GM18499 (cell line): ENCODE results near the gene PRSS33.

Experiments
- ATAC-seq: cut with Tn5 transposase; IDR thresholded peaks from one replicate; pipeline ENCODE4 v1.9.1; 2021; ENCODE audit warnings: moderate number of reproducible peaks; ENCODE audit not compliant: insufficient read depth, unreplicated experiment

Gene PRSS33, protein sequence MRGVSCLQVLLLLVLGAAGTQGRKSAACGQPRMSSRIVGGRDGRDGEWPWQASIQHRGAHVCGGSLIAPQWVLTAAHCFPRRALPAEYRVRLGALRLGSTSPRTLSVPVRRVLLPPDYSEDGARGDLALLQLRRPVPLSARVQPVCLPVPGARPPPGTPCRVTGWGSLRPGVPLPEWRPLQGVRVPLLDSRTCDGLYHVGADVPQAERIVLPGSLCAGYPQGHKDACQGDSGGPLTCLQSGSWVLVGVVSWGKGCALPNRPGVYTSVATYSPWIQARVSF

DNA sequence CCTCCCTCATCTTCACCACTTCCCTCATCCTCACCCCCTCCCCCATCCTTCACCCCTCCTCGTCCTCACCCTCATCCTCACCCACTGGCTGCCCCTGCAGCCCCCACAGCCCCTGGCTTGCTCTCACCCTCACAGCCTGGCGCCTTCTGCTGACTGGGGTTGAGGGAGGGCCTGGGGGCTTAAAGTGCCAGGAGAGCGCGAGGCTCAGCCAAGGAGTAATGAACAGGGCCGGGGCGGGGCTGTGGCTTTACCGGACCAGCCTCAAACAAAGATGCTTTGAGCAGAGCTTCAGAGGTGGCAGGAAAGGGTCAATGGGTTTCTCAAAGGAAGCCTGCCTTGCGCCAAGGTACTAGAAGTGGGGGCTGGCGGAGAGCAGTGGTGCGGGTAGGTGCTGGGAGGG, at the start of gene PRSS33:
TSS of gene PRSS33 (minus strand) at position 155 of the 400 bp plus-strand sequence. CDS start 1,013 bp downstream, outside the sequence.
- no peak for ATAC-seq

DNA sequence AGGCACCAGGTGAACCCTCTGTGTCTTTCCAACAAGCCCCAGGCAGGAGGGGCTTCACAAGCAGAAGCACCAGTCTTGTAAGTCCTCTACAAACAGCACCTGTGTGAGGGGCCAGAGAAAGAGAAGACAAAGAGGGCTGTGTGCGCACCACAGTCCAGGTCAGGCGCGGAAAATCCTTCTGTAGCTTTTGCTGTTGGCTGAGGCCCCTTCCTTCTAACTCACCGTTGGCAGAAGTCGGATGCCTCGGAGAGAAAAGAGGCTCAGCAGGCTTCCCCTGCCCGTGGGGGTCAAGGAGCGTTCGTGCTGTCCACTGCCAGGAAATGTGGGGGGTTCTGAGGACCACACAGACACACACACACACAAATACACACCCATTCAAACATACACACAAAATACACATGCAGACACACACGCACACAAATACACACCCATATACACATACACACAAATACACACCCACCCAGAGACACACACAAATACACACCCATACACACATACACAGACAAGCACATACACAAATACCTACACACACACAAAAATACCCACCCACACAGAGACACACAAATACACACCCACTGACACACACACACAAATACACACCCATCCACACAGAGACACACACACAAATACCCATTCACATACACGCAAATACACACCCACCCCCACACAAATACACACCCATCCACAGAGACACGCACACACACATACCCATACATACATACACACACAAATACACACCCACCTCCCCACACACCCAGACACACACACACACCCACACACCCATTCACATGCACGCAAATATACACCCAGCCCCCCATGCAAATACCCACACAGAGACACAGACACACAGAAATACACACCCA, 49.5 kb upstream of the PRSS33 start:
- ATAC-seq, result no peak

DNA sequence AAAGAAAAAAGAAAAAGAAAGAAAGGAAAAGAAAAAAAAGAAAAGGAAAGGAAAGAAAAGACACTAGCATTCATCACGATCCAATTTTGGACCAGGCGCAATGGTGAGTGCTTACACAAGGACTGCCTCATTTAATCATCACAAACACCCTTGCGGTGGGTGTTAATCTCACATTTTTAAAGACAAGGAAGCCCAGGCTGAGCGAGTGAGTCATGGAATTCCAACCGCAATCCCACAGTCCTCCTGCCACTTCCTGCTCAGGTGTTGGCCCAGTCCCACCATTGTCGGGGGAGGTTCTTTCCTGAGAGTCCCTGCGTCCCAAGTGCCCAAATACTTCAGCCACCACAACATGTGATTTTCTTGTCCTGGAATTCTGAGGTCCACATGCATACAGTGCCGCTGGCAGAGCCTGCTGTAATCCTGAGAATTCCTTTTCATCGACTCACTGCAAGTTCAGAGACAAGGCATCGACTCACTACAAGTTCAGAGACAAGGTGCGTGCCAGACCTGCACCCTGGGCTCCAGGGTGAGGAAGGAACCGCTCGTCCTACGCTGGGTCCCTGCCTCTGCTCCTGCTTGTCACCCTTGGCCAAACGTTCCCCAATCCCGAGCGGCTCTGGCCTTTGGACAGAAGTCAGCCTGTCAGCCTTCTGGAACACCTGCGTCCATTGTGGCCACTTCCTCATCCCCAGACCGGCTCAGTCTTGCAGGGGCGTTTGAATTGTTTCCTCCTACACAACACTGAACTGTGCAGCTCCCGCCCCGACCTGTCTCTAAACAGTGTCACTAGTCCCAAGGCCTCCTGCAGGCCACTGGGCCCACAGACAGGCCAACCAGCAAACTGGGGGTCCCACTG, 48.5 kb upstream of the PRSS33 start:
- ATAC-seq, result no peak

DNA sequence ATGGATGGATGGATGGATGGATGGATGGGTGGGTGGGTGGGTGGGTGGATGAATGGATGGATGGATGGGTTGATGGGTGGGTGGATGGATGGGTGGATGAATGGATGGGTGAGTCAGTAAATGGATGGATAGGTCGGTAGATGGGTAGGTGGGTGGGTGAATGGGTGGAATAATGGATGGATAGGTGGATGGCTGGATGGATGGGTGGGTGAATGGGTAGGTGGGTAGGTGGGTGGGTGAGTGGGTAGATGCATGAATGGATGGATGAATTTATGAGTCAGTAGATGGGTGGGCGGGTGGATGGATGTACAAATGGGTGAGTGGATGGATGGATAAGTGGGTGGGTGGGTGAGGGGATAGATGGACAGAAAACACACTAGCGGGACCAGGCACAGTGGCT, 47.6 kb upstream of the PRSS33 start:
- ATAC-seq, result no peak

DNA sequence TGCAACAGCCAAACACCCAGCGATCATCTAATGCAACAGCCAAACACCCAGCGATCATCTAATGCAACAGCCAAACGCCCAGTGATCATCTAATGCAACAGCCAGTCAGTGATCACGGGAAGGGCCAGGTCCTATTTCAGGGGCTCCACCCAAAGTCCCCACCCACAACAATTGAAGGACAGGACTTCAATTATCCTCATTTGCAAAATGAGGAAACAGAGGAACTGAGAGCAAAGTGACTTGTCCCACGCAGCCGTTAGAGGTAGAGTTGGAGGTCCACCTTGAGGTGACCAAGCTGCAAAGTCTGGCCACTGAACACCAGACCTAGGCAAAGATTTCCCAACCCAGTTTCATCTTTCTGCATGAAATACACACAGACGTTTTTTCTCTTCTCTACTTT, 46.4 kb upstream of the PRSS33 start:
- ATAC-seq, result no peak

DNA sequence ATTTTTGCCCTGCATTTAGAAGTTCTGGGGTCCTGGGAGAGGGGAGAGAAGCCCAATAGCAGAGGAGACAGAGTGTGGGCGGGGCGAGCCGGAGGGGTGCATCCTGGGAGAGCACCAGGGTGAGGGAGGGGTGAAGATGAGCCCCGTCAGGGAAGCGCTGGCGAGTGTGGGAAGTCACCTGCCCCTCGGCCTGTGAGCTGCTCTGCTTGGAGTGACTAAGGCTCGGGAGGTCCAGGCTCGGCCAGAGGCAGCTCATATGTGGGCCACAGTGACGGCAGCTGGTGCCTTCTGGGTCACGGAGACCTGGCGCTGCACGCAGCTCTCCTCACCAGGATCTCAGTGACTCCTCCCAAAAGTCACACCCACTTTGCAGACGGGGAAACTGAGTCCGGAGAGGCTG, 43.8 kb upstream of the PRSS33 start:
- no peak for ATAC-seq

DNA sequence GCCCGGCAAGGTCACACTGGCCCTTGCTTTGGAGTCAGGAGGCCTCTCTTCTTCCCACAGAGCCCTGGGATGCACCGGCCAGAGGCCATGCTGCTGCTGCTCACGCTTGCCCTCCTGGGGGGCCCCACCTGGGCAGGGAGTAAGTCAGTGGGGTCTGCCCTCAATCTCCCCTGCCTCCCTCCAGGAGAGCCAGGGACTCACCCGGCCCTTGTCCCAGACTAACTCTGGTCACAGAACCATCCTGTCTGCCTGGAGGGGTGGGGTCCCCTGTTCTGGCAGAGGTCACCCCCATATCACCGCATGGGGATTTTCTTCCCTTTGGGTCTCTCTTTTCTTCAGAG, 43.0 kb upstream of the PRSS33 start:
- ATAC-seq, result no peak

DNA sequence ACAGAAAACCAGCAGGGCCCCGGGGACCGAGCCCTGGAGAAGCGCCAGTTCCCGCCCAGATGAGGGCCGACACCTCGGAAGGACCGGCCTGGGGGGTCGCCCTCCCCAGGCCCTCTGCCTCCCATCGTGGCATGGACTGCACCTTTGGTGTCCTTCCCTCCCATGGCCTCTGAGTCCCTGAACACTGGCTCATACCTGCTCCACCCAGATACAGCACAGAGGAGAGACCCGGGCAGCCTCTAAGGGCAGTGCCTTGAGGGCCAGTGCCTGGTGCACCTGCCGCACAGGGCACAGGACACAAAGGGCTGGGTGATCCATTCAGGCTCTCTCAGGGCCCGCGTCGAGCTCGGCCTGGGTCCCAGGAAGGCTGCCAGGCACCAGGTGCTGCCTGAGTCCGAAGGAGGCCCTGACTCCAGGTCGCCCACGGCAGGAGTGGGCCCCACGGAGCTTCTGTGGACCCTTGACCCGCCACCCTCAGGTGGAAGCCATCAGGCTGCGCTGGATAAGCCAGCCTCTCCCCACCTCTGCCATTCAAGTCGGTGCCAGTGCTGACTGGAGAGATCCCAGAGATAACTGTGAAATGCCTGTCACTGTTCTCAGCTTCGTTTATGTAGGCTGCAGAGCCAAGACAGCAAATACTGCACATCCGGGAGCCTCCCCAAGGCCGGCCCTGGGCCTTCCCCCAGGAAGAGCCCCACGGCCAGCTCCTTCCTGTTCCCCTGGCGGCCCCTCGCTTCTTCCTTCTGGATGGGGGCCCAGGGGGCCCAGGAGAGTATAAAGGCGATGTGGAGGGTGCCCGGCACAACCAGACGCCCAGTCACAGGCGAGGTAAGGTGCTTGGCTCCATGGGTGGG, 42.4 kb upstream of the PRSS33 start, which contains the start of gene ZG16B:
TSS of gene ZG16B (plus strand) at position 803 of the 854 bp plus-strand sequence. CDS start 139 bp downstream, outside the sequence.
- no peak for ATAC-seq

DNA sequence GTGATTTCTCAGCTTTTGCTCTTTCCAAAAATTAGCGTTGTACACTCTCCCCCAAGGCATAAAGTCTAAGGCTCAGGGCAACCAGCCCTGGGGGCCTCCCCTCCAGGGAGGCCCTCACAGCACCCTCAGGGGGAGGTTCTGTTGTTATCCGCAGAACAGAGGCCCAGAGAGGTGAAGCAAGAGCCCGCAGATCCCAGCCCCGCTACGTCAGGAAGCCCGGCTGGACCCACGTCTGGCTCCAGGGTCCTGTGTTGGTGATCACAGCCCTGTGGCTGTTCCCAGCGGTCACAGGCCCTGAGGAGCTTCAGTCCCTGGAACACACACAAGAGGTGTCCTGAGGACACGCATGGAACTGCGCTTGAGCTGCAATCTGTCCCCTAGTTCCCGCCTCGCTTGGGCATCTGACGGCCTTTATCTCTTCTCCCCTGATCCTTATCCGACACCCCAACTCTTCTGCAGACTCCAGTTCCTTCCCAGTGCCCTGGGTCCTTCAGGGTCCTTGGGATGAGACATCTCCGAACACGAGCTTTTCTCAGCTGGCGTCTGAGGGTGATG, 41.6 kb upstream of the PRSS33 start:
- no peak for ATAC-seq

DNA sequence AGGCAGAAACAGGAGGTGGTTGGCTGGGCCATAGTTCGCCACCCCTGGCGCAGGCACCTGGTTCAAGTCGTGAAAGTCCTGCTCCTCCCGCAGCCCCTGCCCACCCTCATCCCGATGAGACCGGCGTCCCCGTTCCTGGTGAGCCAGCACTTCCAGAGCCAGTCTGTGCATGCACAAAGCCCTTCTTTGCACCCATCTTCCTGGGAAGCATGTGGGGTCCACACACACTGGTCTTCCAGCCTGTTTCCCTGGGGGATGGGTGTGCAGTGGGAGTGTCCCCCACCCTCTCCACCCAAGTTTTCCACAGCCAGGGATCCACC, 41.1 kb upstream of the PRSS33 start:
- ATAC-seq, result no peak

DNA sequence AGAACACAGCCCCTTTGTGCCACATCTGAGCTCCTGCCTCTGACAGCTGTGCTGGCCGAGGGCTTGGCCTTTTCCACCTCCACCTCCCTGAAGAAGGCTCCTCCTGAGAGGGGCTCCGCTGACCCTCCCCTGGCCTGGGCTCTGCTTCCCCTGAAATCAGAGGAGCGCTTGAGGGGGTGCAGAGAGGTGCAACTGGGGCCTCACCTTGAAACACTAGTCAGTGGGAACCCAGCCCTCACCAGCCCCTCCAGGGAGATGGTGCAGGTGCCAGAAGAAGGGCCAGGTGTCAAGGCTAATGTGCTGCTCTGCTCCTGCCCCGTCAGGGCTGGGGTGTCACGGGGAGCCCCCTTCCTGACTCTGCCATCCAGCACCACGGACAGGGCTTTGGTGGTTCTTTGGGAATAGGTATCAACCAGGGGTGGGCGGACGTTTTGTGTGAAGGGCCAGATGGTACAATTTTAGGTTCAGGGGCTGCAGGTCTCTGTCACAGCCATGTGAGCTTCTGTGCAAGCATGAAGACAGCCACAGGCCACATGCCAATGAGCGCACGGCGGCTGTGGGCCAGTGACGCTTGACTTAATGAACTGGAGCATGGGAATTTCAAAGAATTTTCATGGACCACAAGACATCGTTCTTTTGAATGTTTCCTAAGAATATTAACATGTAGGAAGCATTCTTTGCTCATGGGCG, 40.6 kb upstream of the PRSS33 start:
- ATAC-seq, result no peak

DNA sequence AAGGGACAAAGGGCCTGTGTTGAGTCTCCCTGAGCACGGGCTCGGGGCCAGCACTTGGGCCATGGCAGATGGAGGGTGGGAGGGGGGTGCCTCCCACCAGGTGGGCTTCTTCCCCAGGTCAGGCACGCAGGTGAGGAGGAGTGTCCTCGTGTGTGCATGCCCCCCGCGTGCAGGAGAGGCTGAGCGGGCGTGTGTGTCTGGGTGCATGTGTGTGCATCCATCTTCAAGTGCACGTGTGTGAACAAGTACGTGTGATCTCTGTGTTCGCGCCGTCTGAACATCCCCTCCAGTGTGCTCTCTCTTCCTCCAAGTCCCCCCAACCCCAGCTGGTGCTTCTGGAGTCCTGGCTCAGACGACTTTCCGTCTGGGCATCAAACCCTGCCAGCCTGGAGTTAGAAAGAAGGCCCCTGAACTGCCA, 40.0 kb upstream of the PRSS33 start:
- ATAC-seq, result no peak

DNA sequence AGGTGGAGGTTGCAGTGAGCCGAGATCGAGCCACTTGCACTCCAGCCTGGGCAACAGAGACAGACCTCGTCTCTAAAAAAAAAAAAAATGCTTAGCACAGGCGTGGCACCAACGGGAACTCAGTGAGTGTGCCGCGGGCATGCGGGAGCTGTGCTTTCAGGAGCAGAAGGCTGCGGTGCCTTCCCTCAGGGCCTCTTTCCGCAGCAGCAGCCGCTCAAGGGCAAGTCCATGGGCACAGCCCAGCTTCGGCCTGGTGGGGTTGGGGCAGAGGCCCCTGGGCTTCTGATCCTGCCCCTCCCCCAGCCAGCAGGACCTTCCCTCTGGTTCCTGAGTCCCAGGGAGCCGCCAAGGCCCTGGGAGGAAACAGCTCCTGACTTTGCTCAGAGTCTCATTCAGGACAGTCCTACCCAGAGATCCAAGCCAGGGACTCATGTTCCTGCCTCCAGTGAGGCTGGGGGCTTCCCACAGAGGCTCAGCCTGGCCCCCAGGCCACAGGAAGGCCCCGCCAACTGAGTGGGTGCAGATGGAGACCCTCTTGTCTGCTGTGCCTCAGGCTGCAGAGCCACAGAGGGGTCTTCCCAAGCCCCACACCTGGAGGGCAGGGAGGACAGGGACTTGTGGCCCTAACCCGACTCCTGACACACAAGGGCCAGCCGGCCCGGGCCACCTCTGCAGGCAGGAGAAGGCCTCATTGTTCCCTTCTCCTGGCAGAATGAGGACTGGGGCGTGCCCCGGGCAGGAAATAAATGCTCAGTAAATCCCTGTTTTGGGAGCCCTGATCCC, 39.4 kb upstream of the PRSS33 start:
- ATAC-seq, result no peak

DNA sequence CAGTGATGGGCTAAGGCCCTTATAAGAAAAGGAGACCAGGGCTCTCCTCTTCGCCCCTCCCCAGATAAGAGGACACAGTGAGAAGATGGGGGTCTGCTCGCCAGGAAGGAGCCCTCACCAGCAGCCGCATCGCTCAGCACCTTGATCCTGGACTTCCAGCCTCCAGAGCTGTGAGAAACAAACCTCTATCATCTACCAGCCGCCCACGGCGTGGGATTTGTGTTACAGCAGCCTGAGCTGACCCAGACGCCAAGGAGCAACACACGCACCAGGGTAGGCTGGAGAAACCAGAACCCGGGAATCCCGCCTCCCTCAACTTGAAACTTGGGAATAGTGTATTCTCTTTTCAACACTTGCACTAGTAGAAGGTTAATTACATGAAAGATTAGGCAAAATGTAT, 38.5 kb upstream of the PRSS33 start:
- no peak for ATAC-seq

DNA sequence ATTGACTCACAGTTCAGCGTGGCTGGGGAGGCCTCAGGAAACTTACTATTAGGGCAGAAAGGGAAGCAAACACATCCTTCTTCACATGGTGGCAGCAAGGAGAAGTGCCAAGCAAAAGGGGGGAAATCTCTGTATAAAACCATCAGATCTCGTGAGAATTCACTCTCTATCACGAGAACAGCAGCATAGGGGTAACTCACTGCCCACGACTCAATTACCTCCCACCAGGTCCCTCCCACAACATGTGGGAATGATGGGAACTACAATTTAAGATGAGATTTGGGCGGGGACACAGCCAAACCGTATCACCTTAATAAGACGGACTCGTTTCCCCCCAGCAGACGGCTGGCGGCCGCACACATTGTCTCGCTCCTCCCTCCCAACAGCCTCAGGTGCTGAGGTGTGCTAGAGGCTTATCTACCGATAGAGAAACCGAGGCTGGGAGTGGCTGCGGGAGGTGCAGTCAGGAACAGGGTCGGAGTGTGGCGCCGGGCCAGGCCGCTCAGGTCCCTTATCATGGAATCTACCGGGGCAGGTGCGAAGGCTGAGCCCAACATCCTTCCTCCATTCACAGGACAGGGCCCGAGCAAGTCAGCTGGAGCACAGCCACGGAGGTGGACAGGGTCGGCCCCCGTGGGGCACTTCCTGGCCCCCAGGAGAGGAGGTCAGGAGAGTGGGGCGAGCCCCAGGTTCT, 37.8 kb upstream of the PRSS33 start:
- ATAC-seq, result no peak

DNA sequence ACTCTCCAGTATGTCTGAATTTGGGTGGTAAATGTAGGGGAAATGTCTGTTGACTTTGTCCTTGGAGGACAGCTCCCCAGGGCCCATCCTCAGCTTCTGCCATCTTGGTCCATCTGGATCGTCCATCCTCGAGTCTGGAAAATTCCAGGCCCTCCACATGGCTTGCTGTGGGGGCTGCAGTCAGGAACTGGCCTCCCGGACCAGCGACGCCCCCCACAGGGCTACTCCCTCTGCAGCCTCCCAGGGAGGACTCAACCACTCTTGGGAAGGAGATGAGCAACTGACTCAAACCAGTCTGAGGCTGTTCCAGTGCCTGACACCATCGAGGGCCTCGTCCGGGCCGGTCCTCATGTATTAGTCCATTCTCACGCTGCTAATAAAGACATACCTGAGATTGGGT, 37.3 kb upstream of the PRSS33 start:
- ATAC-seq, result no peak

DNA sequence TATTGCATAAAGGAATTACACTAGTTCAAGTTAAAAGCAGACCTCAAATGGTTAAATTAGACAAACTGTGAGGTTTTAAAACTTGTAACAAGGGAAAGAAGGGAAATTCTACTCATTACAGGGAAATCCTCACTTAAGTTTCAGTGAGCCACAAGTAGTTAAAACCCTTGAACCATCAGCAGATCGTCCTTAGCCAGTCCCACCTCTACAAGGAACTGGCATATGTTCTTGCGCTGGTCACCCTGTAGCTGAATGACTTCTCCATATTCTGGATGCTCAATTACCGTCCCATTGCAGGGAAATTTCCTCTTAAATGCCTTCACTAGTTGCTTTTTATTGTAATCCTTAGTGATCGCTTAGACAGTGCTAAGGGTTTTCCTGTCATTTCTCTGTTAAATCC, 35.1 kb upstream of the PRSS33 start:
- ATAC-seq, result no peak

DNA sequence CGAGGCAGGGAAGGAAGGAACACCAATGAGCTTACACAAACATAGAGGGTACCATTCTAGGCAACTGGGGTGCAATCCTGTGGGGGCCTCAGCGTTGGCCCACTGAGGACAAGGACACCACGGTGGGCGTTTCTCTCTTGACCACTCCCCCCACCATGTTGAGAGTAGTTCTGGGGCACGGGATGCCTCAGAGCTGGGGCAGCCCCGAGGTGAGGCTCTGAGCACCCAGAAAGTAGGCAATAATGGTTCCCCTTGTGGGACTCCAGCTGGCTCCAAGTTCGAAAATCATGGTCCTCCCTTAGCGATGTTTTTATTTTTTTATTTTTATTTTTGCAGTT, 34.8 kb upstream of the PRSS33 start:
- ATAC-seq, result no peak
